Spleen (tissue), 11 donors: ENCODE data around the gene NKAIN2. TPM values are rescaled to one million over a fixed set of nuclear protein-coding genes. Genes with fewer than 3 reads are reported as not detected.
"Not testable (repeated sequence)": the region's sequence is repeated elsewhere in the genome, so short reads cannot be mapped to it uniquely, and the experiment has no call there.

Source experiments
- DNase-seq: peaks from one replicate; pipeline ENCODE4 v3.0.0-alpha.2; 2020
- H3K27ac ChIP-seq, 8 donors: fragments of 200-600 bp; sonication (generic) in 7 of 8; 1 replicate in 4 of 8; 2 replicates in 4 of 8; pipeline versions ENCODE4 v1.5.0 to v1.8.0; 2016 to 2021; ENCODE audit warnings: inconsistent platforms in 4 of 8, mild to moderate bottlenecking in 4 of 8, moderate library complexity in 1 of 8
- H3K27me3 ChIP-seq, 7 donors: fragments of 200-600 bp; sonication (generic) in 6 of 7; replicated peaks in 1 of 7; 1 replicate in 4 of 7; 2 replicates in 3 of 7; pipeline versions ENCODE4 v1.5.0 to v1.8.0; 2016 to 2021; ENCODE audit warnings: inconsistent platforms in 3 of 7, mild to moderate bottlenecking in 1 of 7
- H3K36me3 ChIP-seq, 6 donors: fragments of 200-600 bp; sonication (generic) in 5 of 6; 1 replicate in 4 of 6; 2 replicates in 2 of 6; pipeline versions ENCODE4 v1.5.0 to v1.8.0; 2016 to 2021; ENCODE audit warnings: inconsistent platforms in 2 of 6
- H3K4me1 ChIP-seq, 6 donors: fragments of 200-600 bp; sonication (generic) in 5 of 6; 1 replicate in 3 of 6; 2 replicates in 3 of 6; pipeline versions ENCODE4 v1.5.0 to v1.8.0; 2016 to 2021; ENCODE audit warnings: inconsistent platforms in 3 of 6
- H3K4me3 ChIP-seq, 8 donors: fragments of 200-600 bp; sonication (generic) in 7 of 8; 1 replicate in 4 of 8; 2 replicates in 4 of 8; pipeline versions ENCODE4 v1.5.0 to v1.8.0; 2016 to 2021; ENCODE audit warnings: inconsistent platforms in 4 of 8, mild to moderate bottlenecking in 4 of 8, moderate library complexity in 2 of 8
- H3K9me3 ChIP-seq, 8 donors: fragments of 200-600 bp; sonication (generic) in 7 of 8; 1 replicate in 4 of 8; 2 replicates in 4 of 8; pipeline versions ENCODE4 v1.5.0 to v1.8.0; 2016 to 2021; ENCODE audit warnings: inconsistent platforms in 4 of 8
- CTCF ChIP-seq, 11 experiments: fragments of 200-600 bp in 7 of 11; fragments of 450-650 bp in 4 of 11; sonication (generic) in 4 of 11; IDR thresholded peaks in 8 of 11; conservative IDR thresholded peaks in 3 of 11; 1 replicate in 7 of 11; 2 replicates in 4 of 11; pipeline versions ENCODE4 v1.4.0 to v1.8.0; 2016 to 2021; ENCODE audit warnings: antibody characterized with exemption in 11 of 11, inconsistent platforms in 4 of 11, mild to moderate bottlenecking in 1 of 11
- POLR2A ChIP-seq, 3 donors: fragments of 450-650 bp; IDR thresholded peaks; one replicate each; pipeline ENCODE4 v1.5.1; 2017; ENCODE audit warnings: antibody characterized with exemption in 3 of 3, mild to moderate bottlenecking in 1 of 3
- POLR2AphosphoS5 ChIP-seq, 3 donors: sonication (generic); formaldehyde crosslinking; IDR thresholded peaks; one replicate each; pipeline ENCODE4 v1.5.1; 2017; ENCODE audit warnings: antibody characterized with exemption in 3 of 3
- WGBS, 5 donors: extraction: QIAGEN DNeasy Blood & Tissue Kit in 3 of 5; methylation state at CpG; one replicate each; pipeline versions ENCODE4 v1.1.5 to v1.1.7; 2013 to 2018; 5-methylcytosine and 5-hydroxymethylcytosine counted together
- intact Hi-C: fragments of 100-400 bp; cut with DNase I; formaldehyde crosslinking; loops from one replicate; pipeline ENCODE4 v1.15.0; 2023; ENCODE audit warnings: low total_unique reads
- polyA plus RNA-seq, 3 donors: library from polyadenylated mRNA; stranded (reverse); fragments of 200-250 nt; gene quantifications; one replicate each; pipeline ENCODE4 v1.2.1, GENCODE V29; 2013
- total RNA-seq, 7 donors: library from RNA; depleted of rRNA in 3 of 7; stranded (reverse); fragments of >200 nt in 3 of 7; fragmentation: NEBNext Ultra II Directional in 4 of 7; extraction: Animal tissue kit (Norgen Biotek cat#: 25700) in 4 of 7; gene quantifications; one replicate each; pipeline versions ENCODE4 v1.1.0 to v1.2.1, GENCODE V29; 2016 to 2021
- donor health status: healthy with polysubstance abuse.
- donor health status: DM: no; HTN: no; CAD: no; lungs with moderate emphysema.
- donor health status: DM: no; HTN: no; CAD: no.
- donor health status: Bipolar disorder and iron deficiency.
- donor health status: healthy.
- donor health status: DM: no; HTN: no; CAD: no.
- donor health status: DM: yes; HTN: yes; CAD: no.

Gene NKAIN2
- total and polyA plus RNA-seq, 10 donors = 0.13 to 0.51 (median 0.18) TPM; not detected in 4

GRCh38 chr6:124719913-124720312 lies 916.2 kb downstream of the NKAIN2 start:
- Histone ChIP-seq H3K9me3 (no peaks in the 10 kb centered on the region), H3K36me3 (no peaks in the 10 kb centered on the region), H3K27ac (no peak overlapping the region), H3K4me3 (no peak overlapping the region), H3K27me3 (no peaks in the 10 kb centered on the region), H3K4me1 (no peaks in the 10 kb centered on the region)
- DNase-seq = no peak
- no peak for TF ChIP-seq POLR2A (IDR thresholded peaks at IDR 0.05)
- intact Hi-C loops = no loop called here

GRCh38 chr6:124721331-124721730 lies 917.7 kb downstream of the NKAIN2 start:
- no peak overlapping the region for H3K4me3 ChIP-seq
- 83 to 97% (median 89%) methylated on average over 3 to 11 of the region's 11 CpGs for WGBS, 5 donors
- H3K27ac ChIP-seq = no peak overlapping the region
- DNase-seq = no peak
- TF ChIP-seq POLR2A (IDR thresholded peaks at IDR 0.05) = no peak
- TF ChIP-seq CTCF (IDR thresholded peaks at IDR 0.05 in 8 of 11, conservative IDR thresholded peaks at IDR 0.05 in 3 of 11) = no peak
- TF ChIP-seq POLR2AphosphoS5 (IDR thresholded peaks at IDR 0.05) = no peak
- no peaks in the 10 kb centered on the region for H3K4me1 ChIP-seq
- peaks cover 0 to 6% (median 0%) of the 10 kb centered on the region in 8 donors for H3K9me3 ChIP-seq
- no peaks in the 10 kb centered on the region for H3K36me3 ChIP-seq
- H3K27me3 ChIP-seq = no peaks in the 10 kb centered on the region
- intact Hi-C loops = no loop called here

- WGBS, 5 donors = 79 to 85% (median 82%) methylated on average over 3 of the region's 3 CpGs
- no peak for DNase-seq
Measured at GRCh38 chr6:124722141-124722878, 918.6 kb downstream of the NKAIN2 start.

GRCh38 chr6:124723671-124724070 lies 920.0 kb downstream of the NKAIN2 start:
- DNase-seq = no peak
- no peaks in the 10 kb centered on the region for H3K27me3 ChIP-seq
- intact Hi-C loops = no loop called here
- no peak overlapping the region for H3K4me3 ChIP-seq
- H3K9me3 ChIP-seq = peaks cover 0 to 6% (median 0%) of the 10 kb centered on the region in 8 donors
- H3K4me1 ChIP-seq = no peaks in the 10 kb centered on the region
- H3K27ac ChIP-seq = no peak overlapping the region
- TF ChIP-seq POLR2AphosphoS5 (IDR thresholded peaks at IDR 0.05) (no peak), CTCF (IDR thresholded peaks at IDR 0.05 in 8 of 11, conservative IDR thresholded peaks at IDR 0.05 in 3 of 11) (no peak), POLR2A (IDR thresholded peaks at IDR 0.05) (no peak)
- H3K36me3 ChIP-seq = no peaks in the 10 kb centered on the region

More at GRCh38 chr6:124722141-124722878, 918.6 kb downstream of the NKAIN2 start:
- Histone ChIP-seq H3K36me3 (no peaks in the 10 kb centered on the region), H3K27ac (no peak overlapping the region), H3K27me3 (no peaks in the 10 kb centered on the region), H3K4me1 (no peaks in the 10 kb centered on the region), H3K9me3 (peaks cover 0 to 6% (median 0%) of the 10 kb centered on the region in 8 donors), H3K4me3 (no peak overlapping the region)
- TF ChIP-seq POLR2A (IDR thresholded peaks at IDR 0.05) = no peak
- TF ChIP-seq POLR2AphosphoS5 (IDR thresholded peaks at IDR 0.05) = no peak
- no peak for TF ChIP-seq CTCF (IDR thresholded peaks at IDR 0.05 in 8 of 11, conservative IDR thresholded peaks at IDR 0.05 in 3 of 11)
- intact Hi-C loops = no loop called here

GRCh38 chr6:124737804-124738203 lies 934.1 kb downstream of the NKAIN2 start:
- H3K4me1 ChIP-seq, intact Hi-C loops, H3K27ac ChIP-seq, H3K4me3 ChIP-seq, DNase-seq, H3K36me3 ChIP-seq, H3K27me3 ChIP-seq: not testable (repeated sequence)
- peaks cover 0 to 18% (median 5%) of the 10 kb centered on the region in 8 donors for H3K9me3 ChIP-seq
- WGBS, 5 donors = 81 to 93% (median 85%) methylated on average over 1 of the region's 1 CpG
